Smooth muscle cell (in vitro differentiated cells): Measurements from ENCODE around the gene PNPLA7. TPM values are rescaled to one million over a fixed set of nuclear protein-coding genes. Genes with fewer than 3 reads are reported as not detected.
A peak's percentile ranks its signal among the peaks of the same experiment; 100 is the strongest.

Experiments used
- DNase-seq: peaks from one replicate; lab custom pipeline; 2025; ENCODE audit not compliant: unreplicated experiment; lab: John Stamatoyannopoulos, UW
- H2AFZ ChIP-seq: fragments of 200-600 bp; sonication (generic); 2 replicates; pipeline ENCODE4 v1.6.0; 2016; ENCODE audit warnings: antibody characterized with exemption, low read depth, mild to moderate bottlenecking
- H3F3A ChIP-seq: fragments of 200-600 bp; sonication (generic); 2 replicates; pipeline ENCODE4 v1.6.0; 2017; ENCODE audit warnings: antibody characterized with exemption, low read depth
- H3K27ac ChIP-seq: fragments of 200-600 bp; sonication (generic); 2 replicates; pipeline ENCODE4 v1.5.1; 2016; ENCODE audit warnings: low read depth, mild to moderate bottlenecking
- H3K27me3 ChIP-seq: fragments of 200-600 bp; sonication (generic); 2 replicates; pipeline ENCODE4 v1.6.1; 2016; ENCODE audit warnings: low read depth, mild to moderate bottlenecking
- H3K36me3 ChIP-seq: fragments of 200-600 bp; sonication (generic); 2 replicates; pipeline ENCODE4 v1.5.1; 2016; ENCODE audit warnings: low read depth
- H3K4me1 ChIP-seq: fragments of 200-600 bp; sonication (generic); 2 replicates; pipeline ENCODE4 v1.5.1; 2016; ENCODE audit warnings: low read depth
- H3K4me2 ChIP-seq: fragments of 200-600 bp; sonication (generic); 2 replicates; pipeline ENCODE4 v1.6.0; 2016; ENCODE audit warnings: mild to moderate bottlenecking
- H3K4me3 ChIP-seq: fragments of 200-600 bp; sonication (generic); 2 replicates; pipeline ENCODE4 v1.5.1; 2016; ENCODE audit warnings: mild to moderate bottlenecking
- H3K79me2 ChIP-seq: fragments of 200-600 bp; sonication (generic); 2 replicates; pipeline ENCODE4 v1.6.0; 2016; ENCODE audit warnings: low read depth, mild to moderate bottlenecking
- H3K9ac ChIP-seq: fragments of 200-600 bp; sonication (generic); 2 replicates; pipeline ENCODE4 v1.6.0; 2016; ENCODE audit warnings: low read depth
- H3K9me3 ChIP-seq: fragments of 200-600 bp; sonication (generic); replicated peaks from 2 replicates; pipeline ENCODE4 v1.5.1; 2016; ENCODE audit warnings: low read depth
- H4K20me1 ChIP-seq: fragments of 200-600 bp; sonication (generic); 2 replicates; pipeline ENCODE4 v1.6.0; 2016; ENCODE audit warnings: low read depth
- WGBS: methylation state at CpG from one replicate; pipeline ENCODE4 v1.1.7; 2016; ENCODE audit warnings: low lambda C conversion rate; 5-methylcytosine and 5-hydroxymethylcytosine counted together
- polyA plus RNA-seq: library from polyadenylated mRNA; unstranded; fragments of >200 nt; fragmentation: Nextera tagmentation; extraction: Ambion mirVana; gene quantifications from 2 replicates; pipeline ENCODE4 v1.2.1, GENCODE V29; 2016
- total RNA-seq: library from RNA; depleted of rRNA; stranded (reverse); fragments of >200 nt; gene quantifications from 2 replicates; pipeline ENCODE4 v1.2.3, GENCODE V29; 2014
- TF ChIP-seq, protein P1 (sequence below): fragments of 200-600 bp; sonication (generic); IDR thresholded peaks from 2 replicates; pipeline ENCODE4 v1.5.1; 2017; ENCODE audit warnings: borderline replicate concordance, mild to moderate bottlenecking, antibody characterized with exemption; ENCODE audit not compliant: insufficient read depth, poor library complexity, severe bottlenecking

Gene PNPLA7
- total and polyA plus RNA-seq, 2 experiments from 2014 or later = 0.46 to 0.67 TPM

GRCh38 chr9:137592767-137593166 is 42.6 kb upstream of the PNPLA7 start:
- Histone ChIP-seq H3K4me1 (peaks cover 9% of the 10 kb centered on the region), H3K27me3 (no peaks in the 10 kb centered on the region), H3K4me3 (no peak overlapping the region), H4K20me1 (peaks cover 11% of the 10 kb centered on the region), H3K36me3 (no peaks in the 10 kb centered on the region), H3K27ac (no peak overlapping the region), H3F3A (no peaks in the 10 kb centered on the region), H3K79me2 (peaks cover 16% of the 10 kb centered on the region), H3K9ac (no peak overlapping the region), H3K9me3 (no peaks in the 10 kb centered on the region), H2AFZ (no peak overlapping the region), H3K4me2 (no peak overlapping the region)
- 94% methylated on average over 7 of the region's 7 CpGs for WGBS
- DNase-seq = no peak
- TF ChIP-seq, protein P1, sequence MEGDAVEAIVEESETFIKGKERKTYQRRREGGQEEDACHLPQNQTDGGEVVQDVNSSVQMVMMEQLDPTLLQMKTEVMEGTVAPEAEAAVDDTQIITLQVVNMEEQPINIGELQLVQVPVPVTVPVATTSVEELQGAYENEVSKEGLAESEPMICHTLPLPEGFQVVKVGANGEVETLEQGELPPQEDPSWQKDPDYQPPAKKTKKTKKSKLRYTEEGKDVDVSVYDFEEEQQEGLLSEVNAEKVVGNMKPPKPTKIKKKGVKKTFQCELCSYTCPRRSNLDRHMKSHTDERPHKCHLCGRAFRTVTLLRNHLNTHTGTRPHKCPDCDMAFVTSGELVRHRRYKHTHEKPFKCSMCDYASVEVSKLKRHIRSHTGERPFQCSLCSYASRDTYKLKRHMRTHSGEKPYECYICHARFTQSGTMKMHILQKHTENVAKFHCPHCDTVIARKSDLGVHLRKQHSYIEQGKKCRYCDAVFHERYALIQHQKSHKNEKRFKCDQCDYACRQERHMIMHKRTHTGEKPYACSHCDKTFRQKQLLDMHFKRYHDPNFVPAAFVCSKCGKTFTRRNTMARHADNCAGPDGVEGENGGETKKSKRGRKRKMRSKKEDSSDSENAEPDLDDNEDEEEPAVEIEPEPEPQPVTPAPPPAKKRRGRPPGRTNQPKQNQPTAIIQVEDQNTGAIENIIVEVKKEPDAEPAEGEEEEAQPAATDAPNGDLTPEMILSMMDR = no peak

DNA sequence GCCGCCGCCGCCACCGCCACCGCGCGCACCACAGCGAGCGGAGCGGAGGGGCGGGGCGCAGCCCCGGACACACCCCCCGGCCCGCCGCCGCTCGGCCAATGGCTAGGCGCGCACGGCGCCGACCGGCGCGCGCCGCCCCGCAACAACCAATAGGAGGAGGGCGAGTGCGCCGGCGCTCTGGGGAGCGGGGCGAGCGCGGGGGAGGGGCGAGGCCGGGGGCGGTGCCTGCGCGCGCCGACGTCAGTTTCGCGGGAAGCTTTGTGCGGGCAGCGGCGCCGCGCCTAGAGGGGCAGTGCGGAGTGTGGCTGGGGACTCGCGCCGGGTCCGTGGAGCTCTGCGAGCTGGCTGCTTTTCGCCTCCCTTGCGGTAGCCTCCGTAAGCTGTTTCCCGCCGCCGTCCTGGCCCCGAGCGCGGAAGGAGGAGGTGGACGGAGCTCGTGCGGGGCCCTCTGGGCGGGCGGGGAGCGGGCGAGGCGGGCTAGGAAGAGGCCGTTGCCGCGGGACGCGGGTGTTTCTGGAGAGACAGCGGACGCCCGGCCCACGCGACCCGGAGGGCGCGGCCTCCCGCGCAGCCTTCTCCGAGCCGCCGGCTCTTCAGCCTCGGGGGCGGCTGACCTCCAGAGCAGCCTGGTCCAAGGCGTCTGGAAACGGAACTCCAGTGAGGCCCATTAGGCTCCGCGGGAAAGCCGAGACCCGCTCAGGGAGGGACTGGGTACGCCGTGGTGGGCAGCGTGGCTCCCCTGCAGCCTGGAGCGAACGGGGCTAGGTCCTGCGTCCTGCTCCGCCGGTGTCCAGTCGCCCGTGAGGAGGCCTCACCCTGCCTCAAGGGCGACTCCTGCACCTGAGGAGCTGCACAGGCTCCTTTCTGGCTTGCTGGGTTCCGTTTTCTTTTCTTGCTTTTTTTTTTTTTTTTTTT is 40.5 kb upstream of the PNPLA7 start, which contains the start of gene ZMYND19:
Gene ZMYND19 (minus strand): TSS at position 44 of the 915 bp plus-strand sequence. CDS start 249 bp downstream, outside the sequence.
- peak; percentile 71 for DNase-seq
- Histone ChIP-seq H3K27ac (peak within 1 kb of the TSS; percentile 25), H2AFZ (peak within 1 kb of the TSS; percentile 90), H4K20me1 (peaks cover 11% of the 10 kb centered on the region), H3K4me1 (peaks cover 9% of the 10 kb centered on the region), H3K9ac (peak within 1 kb of the TSS; percentile 62), H3F3A (no peaks in the 10 kb centered on the region), H3K79me2 (peaks cover 16% of the 10 kb centered on the region), H3K4me3 (peak within 1 kb of the TSS; percentile 86), H3K9me3 (no peaks in the 10 kb centered on the region), H3K36me3 (no peaks in the 10 kb centered on the region), H3K4me2 (peak within 1 kb of the TSS; percentile 94), H3K27me3 (no peaks in the 10 kb centered on the region)
- 2% methylated on average over 59 of the region's 113 CpGs for WGBS
- TF ChIP-seq, protein P1 = no peak

- Histone ChIP-seq H3K9me3 (no peaks in the 10 kb centered on the region), H3K27ac (no peak overlapping the region), H3F3A (no peaks in the 10 kb centered on the region), H2AFZ (no peak overlapping the region), H3K9ac (no peak overlapping the region), H3K79me2 (peaks cover 16% of the 10 kb centered on the region), H3K4me3 (peak overlapping the region; percentile 74), H3K4me2 (peak overlapping the region; percentile 94), H3K27me3 (no peaks in the 10 kb centered on the region), H3K4me1 (peaks cover 9% of the 10 kb centered on the region), H4K20me1 (peaks cover 11% of the 10 kb centered on the region), H3K36me3 (no peaks in the 10 kb centered on the region)
- DNase-seq = no peak
- 0% methylated on average over 22 of the region's 61 CpGs for WGBS
- TF ChIP-seq, protein P1 = no peak
Measured at GRCh38 chr9:137590123-137590468, 39.9 kb upstream of the PNPLA7 start.
